Effector CD8-positive, alpha-beta T cell (primary cell): ENCODE measurements around the gene PTPRA.

Experiments
- DNase-seq: peaks from one replicate; lab custom pipeline; 2025; lab: John Stamatoyannopoulos, UW

PTPRA gene

DNA sequence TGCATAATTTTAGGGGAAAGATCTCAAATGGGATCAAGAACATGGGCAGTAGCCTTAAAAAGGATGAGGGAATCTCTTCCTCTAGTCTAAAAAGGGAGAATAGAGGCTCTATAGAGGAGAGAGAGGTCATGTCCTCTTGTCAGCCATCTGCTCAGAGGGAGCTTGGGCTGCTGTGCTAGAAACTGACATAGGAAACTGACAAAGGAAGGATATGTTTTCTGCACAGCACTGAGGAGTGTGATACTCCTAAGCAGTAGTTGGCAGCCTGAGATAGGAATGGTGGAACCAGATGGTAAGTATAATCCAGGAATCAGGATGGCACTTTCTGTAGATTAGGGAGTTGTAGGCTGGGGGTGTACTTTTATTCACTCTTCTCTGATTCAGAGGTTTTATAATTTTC lies 59.2 kb downstream of the PTPRA start:
- DNase-seq = no peak

DNA sequence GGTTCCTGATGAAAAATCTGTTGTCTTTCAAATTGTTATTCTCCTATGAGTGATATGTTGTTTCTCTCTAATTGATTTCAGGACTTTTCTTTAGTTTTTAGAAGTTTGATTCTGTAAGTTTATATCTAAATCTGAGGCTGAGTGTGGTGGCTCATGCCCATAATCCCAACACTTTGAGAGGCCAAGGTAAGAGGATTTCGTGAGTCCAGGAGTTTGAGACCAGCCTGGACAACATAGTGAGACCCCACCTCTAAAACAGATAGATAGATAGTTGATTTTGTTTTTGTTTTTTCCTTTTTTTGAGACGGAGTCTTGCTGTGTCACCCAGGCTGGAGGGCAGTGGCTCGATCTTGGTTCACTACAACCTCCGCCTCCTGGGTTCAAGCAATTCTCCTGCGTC lies 64.6 kb downstream of the PTPRA start:
- no peak for DNase-seq

DNA sequence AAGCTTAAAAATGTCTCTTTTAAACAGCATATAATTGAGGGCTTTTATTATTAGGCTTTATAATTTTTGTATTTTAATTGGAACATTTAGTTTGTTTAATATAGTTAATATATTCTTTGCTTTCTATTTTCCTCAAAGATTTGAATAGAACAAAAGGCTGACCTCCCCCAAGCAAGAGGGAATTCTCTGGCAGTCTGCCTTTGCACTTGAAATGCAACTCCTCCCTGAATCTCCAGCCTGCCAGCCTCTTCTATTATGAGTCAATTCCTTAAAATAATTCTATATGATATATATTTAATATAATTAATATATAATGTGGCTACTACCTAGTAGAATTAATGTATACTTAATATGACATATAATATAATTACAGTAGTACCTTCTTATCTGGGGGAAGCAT lies 69.2 kb downstream of the PTPRA start:
- no peak for DNase-seq

DNA sequence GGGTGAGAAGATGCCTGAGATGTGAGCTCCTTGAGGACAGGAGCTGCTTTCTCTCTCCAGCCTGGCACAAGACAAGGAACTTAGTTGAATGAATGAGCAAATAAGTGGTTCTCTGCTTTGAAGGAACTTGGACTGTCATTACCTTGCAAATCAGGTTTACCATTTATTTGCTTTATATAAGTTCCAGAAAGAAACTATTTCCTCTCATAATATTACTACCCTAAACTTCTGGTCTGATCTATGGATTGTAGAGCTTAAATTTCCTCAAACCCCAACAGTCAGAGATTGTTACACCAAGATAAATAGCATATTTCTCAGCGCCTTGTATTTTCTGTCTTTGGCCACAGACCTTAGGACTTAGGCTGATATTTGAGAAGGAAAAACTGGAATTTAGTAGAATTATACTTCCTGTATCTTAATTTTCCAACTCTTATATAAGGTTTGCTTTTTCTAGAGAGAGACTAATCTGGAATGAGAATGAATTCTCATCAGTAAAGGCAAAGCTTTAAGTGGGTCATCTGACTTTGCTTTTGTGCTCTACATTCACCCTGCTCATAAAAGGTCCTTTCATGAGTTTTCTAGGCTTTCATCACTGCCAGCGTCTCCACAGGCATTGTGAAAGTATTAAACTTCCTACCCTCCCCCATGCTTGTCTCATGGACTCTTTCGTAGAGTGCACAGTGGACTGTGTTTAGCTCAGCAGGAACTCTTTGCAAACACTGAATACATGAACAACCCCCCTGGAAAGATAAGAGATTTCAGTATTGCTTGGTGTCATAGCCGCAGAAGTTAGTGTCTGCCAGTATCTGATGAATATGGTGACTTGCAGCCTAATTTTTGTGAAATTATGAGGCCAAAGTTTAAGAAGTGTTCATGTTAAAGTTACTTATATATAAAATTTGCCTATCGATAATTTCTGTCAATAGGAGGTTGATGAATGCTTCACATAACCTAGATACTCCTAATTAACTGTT lies 74.0 kb downstream of the PTPRA start:
- DNase-seq = no peak

DNA sequence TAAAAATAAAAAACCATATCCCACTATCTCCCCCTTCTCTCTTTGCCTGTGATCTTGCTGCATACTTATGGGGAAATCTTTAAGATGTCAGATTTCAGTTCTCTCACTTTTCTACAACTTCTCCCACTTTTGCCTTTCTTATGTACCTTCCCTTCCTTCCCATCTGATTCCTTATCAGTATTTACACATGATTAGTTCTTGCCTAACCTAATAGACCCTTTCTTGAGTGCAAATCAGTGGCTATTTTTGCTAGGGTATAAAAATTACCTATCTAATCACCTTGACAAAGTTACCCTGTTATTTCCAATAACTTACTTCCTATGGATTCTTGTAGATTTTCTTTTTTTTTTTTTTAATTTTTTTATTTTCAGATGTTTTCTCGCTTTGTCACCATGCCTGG lies 75.7 kb downstream of the PTPRA start:
- no peak for DNase-seq

DNA sequence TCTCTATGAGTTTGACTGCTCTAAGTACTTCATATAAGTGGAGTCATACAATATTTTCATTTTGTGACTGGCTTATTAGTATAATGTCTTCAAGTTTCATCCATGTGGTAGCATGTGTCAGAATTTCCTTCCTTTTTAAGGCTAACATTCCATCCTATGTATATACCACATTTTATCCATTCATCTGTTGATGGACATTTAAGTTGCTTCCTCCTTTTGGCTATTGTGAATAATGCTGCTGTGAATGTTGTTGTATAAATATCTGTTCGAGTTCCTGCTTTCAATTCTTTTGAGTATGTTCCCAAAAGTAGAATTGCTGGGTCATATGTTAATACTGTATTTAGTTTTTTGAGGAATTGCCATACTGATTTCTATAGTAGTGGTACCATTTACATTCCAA lies 79.5 kb downstream of the PTPRA start:
- DNase-seq = no peak

DNA sequence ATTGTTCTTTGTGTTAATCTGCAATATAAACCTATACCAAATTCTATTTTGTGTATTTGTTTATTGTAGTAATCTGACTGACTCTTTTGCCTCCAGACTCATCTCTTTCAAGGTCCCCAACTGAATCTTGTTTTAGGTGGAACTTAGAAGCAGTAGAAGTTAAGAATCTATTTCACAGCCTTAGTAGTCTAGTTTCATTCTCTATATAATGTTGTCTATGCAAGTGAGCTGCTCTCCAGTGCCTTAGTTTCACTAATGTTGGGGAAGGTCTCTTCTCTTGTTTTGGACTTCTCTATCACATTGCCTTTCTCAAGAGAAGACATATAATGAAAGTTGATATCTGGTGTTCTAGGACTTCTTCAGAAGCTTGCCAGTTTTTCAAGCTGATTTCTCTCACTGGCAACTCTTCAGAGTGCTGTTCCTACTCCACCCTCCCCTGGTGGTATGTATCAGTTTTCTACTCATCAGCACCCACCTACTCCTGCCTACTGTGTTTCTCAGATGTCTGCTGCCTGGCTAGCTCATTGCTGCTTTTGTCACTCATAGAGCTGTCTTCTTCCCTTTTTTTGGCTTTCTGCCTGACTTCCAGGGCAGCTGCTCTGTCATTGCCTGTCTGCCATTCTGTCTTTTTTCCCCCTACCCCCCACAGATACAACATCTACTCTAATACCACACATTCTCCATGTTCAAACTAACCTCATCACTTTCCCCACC lies 82.1 kb downstream of the PTPRA start:
- no peak for DNase-seq

DNA sequence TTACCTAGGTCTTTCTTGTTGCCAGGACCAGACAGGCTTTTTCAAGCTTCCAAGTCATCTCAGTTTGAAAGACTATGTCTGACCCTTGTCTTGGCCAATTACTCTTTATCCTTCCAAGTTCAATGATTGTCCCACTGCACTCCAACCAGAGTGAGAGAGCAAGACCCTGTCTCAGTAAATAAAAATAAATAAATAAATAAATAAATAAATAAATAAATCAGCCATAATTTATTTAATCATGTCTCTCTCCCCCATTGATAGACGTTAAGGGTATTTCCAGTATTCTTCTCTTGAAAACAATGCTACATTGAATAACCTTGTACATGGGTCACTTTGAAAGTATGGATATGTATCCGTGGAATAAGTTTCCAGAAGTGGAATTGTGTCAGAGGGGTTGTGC lies 83.2 kb downstream of the PTPRA start:
- DNase-seq = no peak

DNA sequence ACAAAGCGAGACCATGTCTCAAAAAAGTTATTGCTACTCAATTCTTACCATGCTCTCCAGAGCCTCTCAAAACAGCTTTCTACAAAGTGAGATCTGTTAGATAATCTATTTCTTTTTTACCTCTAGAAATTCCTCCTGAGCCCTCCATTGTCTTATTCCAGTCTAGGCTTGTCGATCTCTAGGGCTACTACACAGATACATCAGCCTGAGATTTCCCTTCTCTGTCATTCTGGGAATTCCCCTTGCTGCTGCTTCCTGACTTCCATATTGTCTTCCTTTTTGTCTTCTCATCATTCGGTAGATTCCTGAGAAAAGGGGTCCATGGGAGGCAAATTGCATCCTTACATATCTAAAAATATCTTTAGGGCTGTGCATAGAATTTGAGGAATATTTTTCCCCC lies 94.6 kb downstream of the PTPRA start:
- DNase-seq = no peak

DNA sequence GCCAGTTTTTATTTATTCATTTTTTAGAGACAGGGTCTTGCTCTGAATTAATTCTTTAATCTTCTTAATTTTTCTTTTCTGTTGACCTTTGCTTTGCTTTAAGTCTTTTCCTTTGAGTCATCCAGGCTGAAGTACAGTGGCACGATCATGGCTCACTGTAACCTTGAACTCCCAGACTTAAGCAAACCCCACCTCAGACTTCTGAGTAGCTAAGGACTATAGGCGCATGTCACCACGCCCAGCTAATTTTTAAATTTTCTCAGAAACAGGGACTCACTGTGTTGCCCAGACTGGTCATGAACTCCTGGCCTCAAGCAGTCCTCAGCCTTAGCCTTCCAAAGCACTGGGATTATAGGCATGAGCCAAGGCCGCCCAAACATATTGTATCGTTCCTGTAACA lies 98.8 kb downstream of the PTPRA start:
- no peak for DNase-seq

DNA sequence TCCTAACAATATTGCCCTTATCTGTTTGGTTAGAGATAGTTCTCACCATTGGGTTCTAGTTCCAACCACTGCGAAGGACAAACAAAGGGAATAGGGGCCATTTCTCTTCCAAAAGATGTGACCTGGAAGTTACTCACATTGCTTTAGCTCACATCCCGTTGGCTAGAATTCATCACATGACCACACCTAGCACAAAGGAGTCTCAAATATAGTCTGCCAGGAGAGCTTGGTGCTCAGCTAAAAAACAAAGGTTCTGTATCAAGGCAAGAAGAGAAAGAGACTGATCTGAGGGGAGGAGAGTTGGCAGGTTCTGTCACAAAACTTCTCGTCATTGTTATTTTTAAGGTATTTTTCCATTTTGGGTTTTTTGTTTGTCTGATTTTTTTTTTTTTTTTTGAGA lies 100.3 kb downstream of the PTPRA start:
- no peak for DNase-seq

DNA sequence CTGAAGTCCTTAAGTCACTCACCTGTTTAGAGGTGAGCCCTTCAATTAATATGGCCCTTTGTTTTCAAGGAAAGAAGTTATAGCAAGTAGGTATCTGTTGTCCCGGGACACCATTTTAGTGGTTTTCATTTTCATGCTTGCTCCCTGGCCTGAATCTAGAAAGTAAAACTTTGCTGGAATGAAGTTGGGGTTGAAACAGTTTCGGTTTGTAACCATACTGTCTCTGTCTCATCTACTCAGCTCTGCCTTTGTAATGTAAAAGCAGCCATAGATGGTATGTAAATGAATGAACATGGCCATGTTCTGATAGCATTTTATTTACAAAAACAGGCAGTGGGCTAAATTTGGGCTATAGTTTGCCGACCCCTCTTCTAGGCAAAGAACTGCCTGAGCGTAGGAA lies 105.2 kb downstream of the PTPRA start:
- no peak for DNase-seq

DNA sequence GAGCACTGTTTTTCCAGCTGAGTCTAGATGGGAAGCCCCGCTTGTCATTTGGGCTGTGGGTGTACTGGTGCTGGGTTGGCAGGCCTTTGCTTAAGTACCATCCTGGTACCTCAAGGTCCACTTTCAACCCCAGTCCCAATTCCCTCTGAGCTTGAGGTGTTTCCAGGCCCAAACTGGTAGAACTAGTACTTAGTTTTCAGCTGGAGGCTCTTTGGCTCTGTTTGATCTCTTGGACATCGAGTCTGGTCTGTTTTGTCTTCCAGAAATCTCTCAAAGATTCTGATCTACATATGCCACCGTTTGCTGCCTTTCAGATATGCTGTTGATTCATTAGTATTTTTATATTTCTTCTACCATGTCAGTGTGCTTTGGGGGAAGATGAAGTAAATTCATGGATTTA lies 108.4 kb downstream of the PTPRA start:
- no peak for DNase-seq

DNA sequence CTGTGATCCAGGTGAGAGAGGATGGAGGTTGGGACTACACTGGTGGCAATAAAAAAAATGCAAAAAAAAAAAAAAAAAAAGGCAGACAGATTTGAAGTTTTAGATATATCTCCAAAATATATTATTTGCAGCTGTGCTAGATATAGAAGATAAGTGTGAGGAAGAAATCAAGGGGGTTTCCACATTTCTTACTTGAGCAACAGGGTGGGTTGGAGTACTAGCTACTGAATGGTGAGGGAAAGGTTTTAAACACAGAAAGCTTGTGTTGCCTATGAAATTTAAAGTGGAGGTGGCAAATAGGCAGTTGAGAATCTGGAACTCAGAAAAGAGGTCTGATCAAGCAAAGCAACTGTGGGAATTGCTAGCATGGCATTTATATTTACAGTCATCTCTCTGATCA lies 110.2 kb downstream of the PTPRA start:
- DNase-seq = no peak

DNA sequence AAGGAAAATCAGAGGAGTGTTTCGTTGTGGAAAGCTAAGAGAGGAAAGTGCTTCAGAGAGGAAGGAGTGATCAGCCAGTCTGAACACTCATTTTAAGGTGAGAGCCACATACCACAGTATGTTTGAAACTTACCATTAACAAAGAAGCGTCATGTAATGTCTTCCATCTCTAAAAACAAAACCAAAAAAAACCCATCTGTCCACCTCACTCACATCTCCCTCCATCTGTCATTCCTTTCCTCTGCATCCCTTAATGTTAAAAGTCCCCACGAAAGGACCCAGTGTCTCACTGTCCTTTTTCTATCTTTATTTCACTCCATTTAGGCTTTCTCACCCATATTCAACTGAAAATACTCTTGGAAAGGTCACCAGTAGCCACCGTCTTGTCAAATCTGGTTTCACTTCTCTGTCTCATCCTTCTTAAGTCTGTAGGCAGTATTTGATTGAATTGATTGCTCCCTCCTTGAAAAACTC lies 110.8 kb downstream of the PTPRA start:
- DNase-seq = no peak

DNA sequence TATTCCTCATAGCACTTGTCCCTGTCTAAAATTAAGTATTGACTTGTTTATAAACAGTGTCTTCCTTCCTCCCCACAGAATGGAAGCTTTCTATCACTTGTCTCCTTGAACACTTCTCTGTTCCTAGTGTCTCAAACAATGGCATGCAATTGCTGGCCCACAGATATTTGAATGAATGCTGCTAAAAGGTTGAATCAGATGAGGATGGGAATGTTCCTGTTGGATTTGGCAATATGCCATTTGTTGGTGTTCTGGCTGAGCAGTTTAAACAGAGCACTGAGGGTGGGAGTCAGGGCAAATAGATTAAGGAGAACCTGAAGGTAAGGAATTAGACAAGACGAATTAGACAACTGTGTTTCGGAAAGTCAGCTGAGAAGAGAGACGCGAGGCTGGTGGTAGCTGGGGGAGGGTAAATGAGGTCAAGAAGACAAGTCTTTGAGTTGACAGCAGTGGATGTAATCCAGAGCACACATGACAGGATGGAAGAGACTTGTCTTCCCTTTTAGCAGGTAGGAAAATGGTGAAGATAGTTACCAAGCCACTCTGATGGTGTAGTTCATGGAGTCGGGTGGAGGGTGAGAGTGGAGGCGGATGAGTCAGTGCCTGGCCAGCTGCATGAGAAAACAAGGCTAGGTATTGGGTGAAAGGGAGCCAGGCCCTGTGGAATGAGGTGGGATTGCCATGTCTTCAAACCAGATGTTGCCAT lies 111.8 kb downstream of the PTPRA start:
- no peak for DNase-seq

DNA sequence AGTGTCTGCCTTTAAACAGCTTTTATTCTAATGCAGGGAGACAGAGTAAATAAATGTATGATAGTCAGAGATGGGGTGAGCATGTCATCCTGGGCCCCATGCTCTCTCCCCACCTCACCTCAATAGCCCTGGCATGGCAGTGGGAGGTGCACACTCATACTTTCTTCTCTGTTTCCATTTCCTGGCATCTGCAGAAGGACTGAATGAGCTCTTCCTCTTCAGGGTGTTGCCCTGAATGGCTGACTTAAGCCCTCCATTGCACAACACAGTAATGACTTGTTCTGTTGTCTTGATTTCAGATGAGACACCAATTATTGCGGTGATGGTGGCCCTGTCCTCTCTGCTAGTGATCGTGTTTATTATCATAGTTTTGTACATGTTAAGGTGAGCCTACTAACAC lies 113.2 kb downstream of the PTPRA start:
- DNase-seq = no peak

DNA sequence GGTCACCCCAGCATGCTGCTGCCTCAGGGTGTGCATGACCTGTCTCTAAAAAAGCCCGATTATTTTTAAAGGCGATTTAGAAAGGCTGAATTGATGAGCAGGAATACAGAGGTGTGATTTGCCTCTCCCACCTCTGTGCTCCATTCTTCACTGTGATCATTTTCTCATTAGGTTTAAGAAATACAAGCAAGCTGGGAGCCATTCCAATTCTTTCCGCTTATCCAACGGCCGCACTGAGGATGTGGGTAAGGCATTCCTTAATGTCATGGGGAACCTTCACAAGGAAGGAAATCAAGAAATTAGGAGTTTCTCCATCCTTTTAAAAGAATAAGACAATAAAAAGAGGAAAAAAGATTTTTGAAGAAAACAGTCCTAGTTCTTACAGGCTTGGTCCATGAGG lies 114.6 kb downstream of the PTPRA start:
- DNase-seq = no peak

DNA sequence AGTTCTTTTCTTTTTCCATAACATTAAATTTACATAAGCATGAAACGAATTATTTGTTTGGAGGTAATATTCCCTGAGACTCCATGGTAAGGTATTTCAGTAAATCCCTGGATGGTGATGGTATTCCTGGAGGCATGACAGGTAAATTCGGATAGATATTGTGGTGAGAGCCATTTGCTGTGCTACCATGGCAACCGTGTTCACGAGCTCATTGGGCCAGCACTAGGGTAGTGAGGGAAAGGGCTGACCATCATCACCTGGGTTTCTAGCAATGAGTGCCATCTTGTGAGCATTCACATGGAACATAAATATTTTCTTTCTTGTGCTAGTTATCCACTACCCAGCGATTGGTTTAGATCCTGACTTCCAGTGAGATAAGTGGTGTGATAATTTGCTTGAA lies 118.3 kb downstream of the PTPRA start:
- DNase-seq = no peak

DNA sequence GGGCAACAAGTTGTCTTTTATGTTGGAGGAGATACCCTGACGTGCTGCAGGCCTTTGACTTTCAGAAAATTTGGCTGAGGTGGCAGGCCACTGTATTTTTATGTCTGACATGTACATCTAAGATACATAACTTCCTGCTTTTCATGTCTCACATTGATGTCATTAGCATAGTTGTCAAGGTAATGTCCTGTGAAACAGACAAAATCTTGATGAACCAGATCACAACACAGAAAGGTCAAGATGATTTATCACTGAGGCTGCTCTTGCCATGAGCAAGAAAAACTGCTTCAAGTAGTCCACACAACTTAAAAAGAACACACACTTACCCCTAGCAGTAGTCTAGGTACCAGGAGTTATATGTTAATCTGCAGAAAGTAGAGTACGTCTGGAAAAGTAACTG lies 120.0 kb downstream of the PTPRA start:
- no peak for DNase-seq

DNA sequence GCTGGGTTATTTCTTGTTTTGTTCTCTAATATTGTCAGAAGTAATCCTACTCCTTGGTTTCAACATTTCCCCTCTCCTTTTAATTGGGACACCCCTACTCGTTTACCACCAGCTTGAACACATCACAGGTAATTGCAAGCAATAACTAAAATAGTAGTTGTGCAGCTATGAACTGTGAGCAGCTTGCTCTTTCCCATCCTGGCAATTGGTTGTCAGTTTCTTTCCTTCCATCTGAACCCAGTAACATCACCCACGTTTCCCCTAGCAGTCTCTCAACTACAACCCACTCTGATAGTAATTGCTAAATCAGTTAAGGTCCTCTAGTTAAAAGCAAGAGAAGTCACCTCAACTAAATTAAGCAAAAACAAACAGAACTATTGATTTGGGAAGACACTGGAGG lies 122.5 kb downstream of the PTPRA start:
- no peak for DNase-seq

DNA sequence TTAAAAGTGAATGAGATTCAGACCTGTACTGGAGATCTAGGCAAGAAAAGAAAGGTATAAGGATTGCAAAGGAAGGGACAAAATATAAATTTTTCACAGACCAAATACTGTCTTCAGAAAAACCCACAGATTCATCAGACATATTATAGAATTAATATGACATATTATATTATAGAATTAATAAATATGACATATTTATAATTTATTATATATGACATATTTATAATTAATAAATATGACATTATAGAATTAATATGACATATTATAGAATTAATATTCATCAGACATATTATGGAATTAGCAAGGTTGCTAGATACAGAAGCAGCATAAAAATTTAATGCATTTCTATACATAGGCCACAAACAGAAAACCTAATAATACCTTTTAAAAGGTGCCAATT lies 125.4 kb downstream of the PTPRA start:
- DNase-seq = no peak
